Activated CD4-positive, alpha-beta T cell treated with anti-CD3 and anti-CD28 coated beads for 4 hours (primary cell): Measurements from ENCODE around the gene SLC29A2.
"Not testable (repeated sequence)": the region's sequence is repeated elsewhere in the genome, so short reads cannot be mapped to it uniquely, and the experiment has no call there.

Experiments
- DNase-seq, 2 donors: peaks; one replicate each; pipeline ENCODE4 v3.0.0-alpha.2; 2020

SLC29A2 gene

GRCh38 chr11:66332371-66333219 is 39.0 kb downstream of the SLC29A2 start:
- no peak for DNase-seq

- DNase-seq = no peak
Measured at GRCh38 chr11:66331542-66332370, 39.8 kb downstream of the SLC29A2 start.

- DNase-seq = no peak
Measured at GRCh38 chr11:66330931-66331330, 40.6 kb downstream of the SLC29A2 start.

DNA sequence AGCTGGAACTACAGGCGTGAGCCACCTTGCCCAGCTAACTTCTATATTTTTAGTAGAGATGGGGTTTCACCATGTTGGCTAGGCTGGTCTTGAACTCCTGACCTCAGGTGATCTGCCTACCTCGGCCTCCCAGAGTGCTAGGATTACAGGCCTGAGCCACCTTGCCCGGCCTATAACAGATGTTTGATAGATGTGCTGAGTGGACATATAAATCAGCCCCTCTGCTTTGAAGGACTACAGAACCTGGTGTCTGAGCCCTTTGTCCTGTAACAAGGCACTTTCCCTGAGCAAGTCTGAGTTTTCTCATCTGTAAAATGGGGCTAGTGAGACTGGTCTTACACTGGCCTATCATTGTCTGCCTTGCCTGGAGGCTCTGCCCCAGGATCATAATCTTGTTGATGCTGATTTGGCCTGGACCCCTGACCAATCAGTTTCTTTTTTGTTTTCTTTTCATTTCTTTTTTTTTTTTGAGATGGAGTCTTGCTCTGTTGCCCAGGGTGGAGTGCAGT is 42.3 kb downstream of the SLC29A2 start:
- DNase-seq = no peak

- peak; percentile 73 to 77 for DNase-seq
Measured at GRCh38 chr11:66328302-66329144, 43.0 kb downstream of the SLC29A2 start.

- no peak for DNase-seq
Measured at GRCh38 chr11:66328031-66328301, 43.6 kb downstream of the SLC29A2 start.

DNA sequence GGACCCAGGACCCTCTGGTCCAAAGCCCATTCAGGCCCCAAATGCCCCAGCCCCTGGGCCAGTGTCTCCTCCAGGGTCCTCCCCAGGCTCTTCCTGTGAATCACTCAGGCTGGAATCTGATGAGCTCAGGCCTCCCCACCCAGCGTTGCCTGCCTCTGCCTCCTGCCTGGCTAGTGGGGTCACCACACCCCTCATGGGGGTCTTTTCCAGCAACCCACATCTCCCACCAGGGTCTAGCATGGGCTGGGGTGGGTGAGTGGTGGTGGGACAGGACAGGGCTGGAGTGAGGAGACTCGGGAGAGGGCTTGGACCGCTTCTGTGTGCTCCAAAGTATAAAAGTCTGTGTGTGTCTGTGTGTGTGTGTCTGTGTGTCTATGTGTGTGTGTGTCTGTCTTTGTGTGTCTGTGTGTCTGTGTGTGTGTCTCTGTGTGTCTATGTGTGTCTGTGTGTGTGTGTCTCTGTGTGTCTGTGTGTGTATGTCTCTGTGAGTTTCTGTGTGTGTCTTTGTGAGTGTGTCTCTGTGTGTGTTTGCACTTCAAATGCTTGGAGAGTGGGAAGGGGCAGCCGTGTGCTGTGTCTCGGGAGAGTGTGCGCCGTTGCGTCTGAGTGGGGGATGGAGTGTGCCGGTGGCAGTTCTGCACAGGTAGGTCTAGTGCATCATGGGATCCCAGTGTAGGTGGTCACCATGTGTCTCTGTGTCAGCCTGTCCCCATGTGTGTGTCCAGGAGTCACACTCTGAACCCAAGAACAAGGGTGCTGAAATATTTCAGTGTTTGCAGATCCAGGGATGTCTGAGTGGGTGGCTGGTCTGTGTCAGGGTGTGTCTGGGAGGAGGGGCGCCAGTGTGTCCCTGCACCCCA is 44.2 kb downstream of the SLC29A2 start:
- DNase-seq = no peak

GRCh38 chr11:66326261-66327111 is 45.1 kb downstream of the SLC29A2 start:
- DNase-seq = no peak

DNA sequence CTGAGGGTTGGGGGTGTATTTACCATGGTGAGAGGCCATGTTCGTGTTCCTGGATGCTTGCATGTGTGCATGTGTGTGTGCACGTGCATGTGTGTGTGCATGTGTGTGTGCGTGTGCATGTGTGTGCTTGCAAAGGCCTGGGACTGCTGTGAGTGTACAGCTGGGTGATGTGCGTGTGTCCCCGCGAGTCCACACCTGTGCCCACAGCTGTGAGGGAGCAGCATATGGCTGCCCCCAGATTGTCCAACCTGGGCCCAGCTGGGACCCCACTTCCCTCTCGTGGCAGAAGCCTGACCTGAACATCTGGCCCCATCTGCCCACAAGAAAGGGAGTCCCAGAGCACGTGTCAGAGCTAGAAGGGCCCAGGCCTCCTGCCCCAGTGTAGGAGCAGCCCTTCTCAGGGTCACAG is 46.3 kb downstream of the SLC29A2 start:
- DNase-seq = no peak

DNA sequence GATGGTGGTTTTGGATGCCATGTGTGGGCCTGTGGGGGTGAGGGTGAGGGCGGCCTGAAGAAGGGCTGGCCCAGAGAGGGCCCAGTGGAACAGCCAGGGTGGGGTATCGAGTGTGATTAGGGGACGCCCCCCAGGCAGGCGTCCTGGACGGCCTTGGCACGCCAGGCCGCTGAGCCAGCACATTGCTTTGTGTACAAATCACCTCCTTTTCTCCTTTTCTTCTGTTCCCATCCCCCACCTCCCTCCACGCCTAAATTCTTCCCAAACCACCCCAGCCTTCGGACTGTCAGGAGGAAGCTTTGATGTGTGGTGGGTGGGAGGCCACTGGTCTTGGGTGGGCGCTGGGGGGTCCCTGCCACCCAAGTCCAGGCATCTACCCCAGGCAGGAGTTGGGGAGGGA is 46.9 kb downstream of the SLC29A2 start:
- no peak for DNase-seq

GRCh38 chr11:66323684-66324083 is 47.9 kb downstream of the SLC29A2 start:
- no peak for DNase-seq

- DNase-seq = no peak
Measured at GRCh38 chr11:66322732-66323427, 48.7 kb downstream of the SLC29A2 start.

DNA sequence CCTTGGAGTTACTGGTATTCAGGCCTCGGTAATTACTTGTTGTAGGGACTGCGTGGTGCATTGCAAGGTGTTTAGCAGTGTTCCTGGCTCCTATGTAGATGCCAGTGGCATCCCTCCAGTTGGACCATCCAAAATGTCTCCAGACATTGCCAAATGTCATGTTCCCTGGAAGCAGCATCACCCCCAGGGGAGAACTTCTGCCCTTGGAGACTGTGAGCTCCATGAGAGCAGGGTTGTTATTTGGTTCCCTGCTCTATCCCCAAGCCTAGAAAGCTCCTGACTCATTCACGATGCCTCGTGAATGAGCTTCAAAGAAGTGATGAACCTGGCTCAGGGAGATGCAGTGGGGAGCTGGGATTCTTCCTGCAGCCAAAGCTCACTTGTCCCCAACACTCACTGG is 50.0 kb downstream of the SLC29A2 start:
- no peak for DNase-seq

GRCh38 chr11:66320748-66321147 is 50.8 kb downstream of the SLC29A2 start:
- not testable (repeated sequence) for DNase-seq

DNA sequence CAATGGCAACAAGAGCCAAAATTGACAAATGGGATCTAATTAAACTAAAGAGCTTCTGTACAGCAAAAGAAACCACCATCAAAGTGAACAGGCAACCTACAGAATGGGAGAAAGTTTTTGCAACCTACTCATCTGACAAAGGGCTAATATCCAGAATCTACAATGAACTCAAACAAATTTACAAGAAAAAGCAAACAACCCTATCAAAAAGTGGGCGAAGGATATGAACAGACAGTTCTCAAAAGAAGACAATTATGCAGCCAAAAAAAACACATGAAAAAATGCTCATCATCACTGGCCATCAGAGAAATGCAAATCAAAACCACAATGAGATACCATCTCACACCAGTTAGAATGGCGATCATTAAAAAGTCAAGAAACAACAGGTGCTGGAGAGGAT is 51.3 kb downstream of the SLC29A2 start:
- DNase-seq = not testable (repeated sequence)

GRCh38 chr11:66318600-66318970 is 53.0 kb downstream of the SLC29A2 start:
- DNase-seq = no peak

- no peak for DNase-seq
Measured at GRCh38 chr11:66317723-66318599, 53.6 kb downstream of the SLC29A2 start.

DNA sequence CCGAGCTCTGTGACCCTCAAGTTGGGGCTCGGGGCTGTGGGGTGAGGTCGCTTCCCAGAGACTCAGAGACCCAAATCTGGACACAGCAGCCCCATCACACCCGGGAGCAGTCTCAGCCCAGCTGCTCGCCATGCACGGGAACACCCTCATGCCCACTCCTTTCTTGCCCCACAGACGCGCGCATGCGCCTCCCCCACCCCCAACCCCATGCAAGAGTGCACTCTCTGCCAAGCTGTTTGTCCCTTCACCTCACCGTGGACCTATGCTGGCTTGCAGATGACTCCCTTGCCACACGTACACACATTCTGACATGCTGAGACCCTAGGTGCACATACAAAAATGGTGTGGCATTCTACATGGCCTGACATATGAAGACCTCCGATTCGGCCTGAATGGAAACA is 54.2 kb downstream of the SLC29A2 start:
- no peak for DNase-seq

DNA sequence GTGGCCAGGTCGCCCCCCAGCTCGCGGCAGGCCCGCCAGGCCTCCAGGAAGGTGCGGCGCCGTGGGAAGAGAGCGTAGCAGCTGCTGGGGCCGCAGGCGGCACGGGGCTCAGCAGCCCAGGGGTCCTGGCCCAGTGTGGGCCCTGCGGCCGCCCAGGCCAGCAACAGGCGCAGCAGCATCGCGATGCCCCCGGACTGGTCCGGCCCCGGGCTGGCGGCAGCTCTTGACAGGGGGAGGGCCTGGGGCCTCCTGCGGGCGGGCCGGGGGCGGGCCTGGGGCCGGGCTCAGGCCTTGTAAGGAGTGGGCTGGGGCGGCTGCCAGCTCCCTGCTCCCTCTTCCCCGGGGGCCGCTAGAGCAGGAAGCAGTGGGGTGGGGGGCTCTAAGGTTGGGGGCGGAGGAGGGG is 54.7 kb downstream of the SLC29A2 start, which contains the start of gene CD248:
Gene CD248, minus strand, starts transcription at position 196 of the 403 bp plus-strand sequence. Its CDS starts 17 bp downstream, at position 179.
- DNase-seq = no peak
